SK-N-SH (cell line): Measurements from ENCODE around the gene GPC5. TPM values are rescaled to one million over a fixed set of nuclear protein-coding genes. Genes with fewer than 3 reads are reported as not detected.

Experiments
- CTCF ChIA-PET: fragments of 300-600, 350-600 bp; formaldehyde crosslinking; extraction: SDS; loops from one replicate; lab custom pipeline; 2021; lab: Yijun Ruan, JAX
- POLR2A ChIA-PET: fragments of 350-600 bp; sonication (Branson Sonifier 250); formaldehyde crosslinking; extraction: SDS; loops from one replicate; lab custom pipeline; 2020; ENCODE audit warnings: antibody characterized with exemption, inconsistent platforms; lab: Yijun Ruan, JAX
- DNase-seq: peaks from one replicate; pipeline ENCODE4 v3.0.0; 2012
- H2AFZ ChIP-seq: fragments of 200-600 bp; sonication (generic); 2 replicates; pipeline ENCODE4 v1.8.1; 2016; ENCODE audit warnings: antibody characterized with exemption, mild to moderate bottlenecking, low read depth
- H3F3A ChIP-seq: fragments of 200-600 bp; sonication (generic); replicated peaks from 2 replicates; pipeline ENCODE3; 2016; ENCODE audit warnings: antibody characterized with exemption, mild to moderate bottlenecking; ENCODE audit not compliant: insufficient read depth
- H3K27ac ChIP-seq, 2 experiments: fragments of 200-500 bp in 1 of 2; fragments of 200-600 bp in 1 of 2; sonication (Bioruptor generic) in 1 of 2; sonication (generic), shearing (Covaris generic) in 1 of 2; 2 replicates each; pipeline versions ENCODE4 v1.5.1 to v1.6.1; 2014 to 2016; ENCODE audit warnings: low read depth in 2 of 2, inconsistent platforms in 1 of 2, low read length in 1 of 2, mild to moderate bottlenecking in 1 of 2, mixed read lengths in 1 of 2
- H3K27me3 ChIP-seq: fragments of 200-600 bp; sonication (generic), shearing (Covaris generic); 2 replicates; pipeline ENCODE4 v1.6.1; 2016; ENCODE audit warnings: mixed run types; ENCODE audit not compliant: insufficient read depth
- H3K36me3 ChIP-seq, 2 experiments: fragments of 200-500 bp in 1 of 2; fragments of 200-600 bp in 1 of 2; sonication (Bioruptor generic) in 1 of 2; sonication (generic) in 1 of 2; replicated peaks in 1 of 2; 2 replicates each; pipeline versions ENCODE3 to v1.5.1; 2014 to 2016; ENCODE audit warnings: low read length in 1 of 2, mild to moderate bottlenecking in 1 of 2; ENCODE audit not compliant: insufficient read depth in 2 of 2, control insufficient read depth in 1 of 2
- H3K4me1 ChIP-seq, 2 experiments: fragments of 200-500 bp in 1 of 2; fragments of 200-600 bp in 1 of 2; sonication (Bioruptor generic) in 1 of 2; sonication (generic), shearing (Covaris generic) in 1 of 2; 2 replicates each; pipeline versions ENCODE4 v1.5.1 to v1.6.1; 2014 to 2016; ENCODE audit warnings: low read depth in 1 of 2, low read length in 1 of 2, mixed run types in 1 of 2; ENCODE audit not compliant: insufficient read depth in 2 of 2, control insufficient read depth in 1 of 2
- H3K4me2 ChIP-seq: fragments of 200-600 bp; sonication (generic), shearing (Covaris generic); 2 replicates; pipeline ENCODE4 v1.6.1; 2017; ENCODE audit warnings: mixed run types
- H3K4me3 ChIP-seq, 2 experiments: fragments of 200-500 bp in 1 of 2; fragments of 200-600 bp in 1 of 2; sonication (Bioruptor generic) in 1 of 2; sonication (generic), shearing (Covaris generic) in 1 of 2; 2 replicates each; pipeline versions ENCODE4 v1.5.1 to v1.8.1; 2014 to 2016; ENCODE audit warnings: low read depth in 2 of 2, inconsistent platforms in 1 of 2, low read length in 1 of 2, mild to moderate bottlenecking in 1 of 2, mixed read lengths in 1 of 2, moderate library complexity in 1 of 2
- H3K79me2 ChIP-seq: fragments of 200-600 bp; sonication (generic); 2 replicates; pipeline ENCODE4 v1.8.1; 2017; ENCODE audit warnings: mild to moderate bottlenecking; ENCODE audit not compliant: insufficient read depth
- H3K9ac ChIP-seq: fragments of 200-600 bp; sonication (generic); 2 replicates; pipeline ENCODE4 v1.6.1; 2017; ENCODE audit warnings: mixed run types
- H3K9me2 ChIP-seq: fragments of 200-600 bp; sonication (generic); 2 replicates; pipeline ENCODE4 v1.6.1; 2017; ENCODE audit warnings: mixed run types
- H3K9me3 ChIP-seq: fragments of 200-600 bp; sonication (generic); 2 replicates; pipeline ENCODE4 v1.6.1; 2017; ENCODE audit warnings: mixed run types, mild to moderate bottlenecking, moderate library complexity
- H4K20me1 ChIP-seq: fragments of 200-600 bp; sonication (generic); 2 replicates; pipeline ENCODE4 v1.6.1; 2017; ENCODE audit warnings: mild to moderate bottlenecking, mixed run types; ENCODE audit not compliant: insufficient read depth
- CTCF ChIP-seq: fragments of 200-600 bp; sonication (generic); IDR thresholded peaks from 2 replicates; pipeline ENCODE4 v1.6.1; 2017; ENCODE audit warnings: antibody characterized with exemption, mild to moderate bottlenecking, moderate library complexity
- ELF1 ChIP-seq: IDR thresholded peaks from 2 replicates; pipeline ENCODE4 v1.4.0; 2012
- EZH2phosphoT487 ChIP-seq: fragments of 200-600 bp; sonication (generic); IDR thresholded peaks from 2 replicates; pipeline ENCODE4 v1.6.1; 2017; ENCODE audit warnings: low read depth, mixed run types, mild to moderate bottlenecking, antibody characterized with exemption, moderate library complexity, borderline replicate concordance
- FOXJ3 ChIP-seq: sonication (generic); formaldehyde crosslinking; IDR thresholded peaks from 2 replicates; pipeline ENCODE4 v1.5.1; 2020; ENCODE audit warnings: mild to moderate bottlenecking, missing genetic modification reagents
- FOXM1 ChIP-seq: IDR thresholded peaks from 2 replicates; pipeline ENCODE4 v1.4.0; 2012; ENCODE audit warnings: low read depth, mild to moderate bottlenecking
- GABPA ChIP-seq: IDR thresholded peaks from 2 replicates; pipeline ENCODE4 v1.4.0; 2012; ENCODE audit warnings: low read depth, mild to moderate bottlenecking
- POLR2AphosphoS5 ChIP-seq: IDR thresholded peaks from 2 replicates; pipeline ENCODE4 v1.6.1; 2012; ENCODE audit warnings: low read depth, low read length
- RAD21 ChIP-seq: IDR thresholded peaks from 2 replicates; pipeline ENCODE4 v1.6.1; 2012; ENCODE audit warnings: mild to moderate bottlenecking, low read length
- RXRA ChIP-seq: IDR thresholded peaks from 2 replicates; pipeline ENCODE4 v1.4.0; 2012; ENCODE audit warnings: low read depth, mild to moderate bottlenecking, borderline replicate concordance
- SMC3 ChIP-seq: IDR thresholded peaks from 2 replicates; pipeline ENCODE4 v1.6.1; 2012; ENCODE audit warnings: low read depth, low read length, improper control_type of control experiment
- TEAD4 ChIP-seq: IDR thresholded peaks from 2 replicates; pipeline ENCODE4 v1.4.0; 2012; ENCODE audit warnings: mild to moderate bottlenecking, borderline replicate concordance; ENCODE audit not compliant: insufficient read depth
- USF1 ChIP-seq: IDR thresholded peaks from 2 replicates; pipeline ENCODE4 v1.4.0; 2012; ENCODE audit warnings: low read depth, borderline replicate concordance
- YY1 ChIP-seq: IDR thresholded peaks from 2 replicates; pipeline ENCODE4 v1.4.0; 2012; ENCODE audit warnings: low read depth, mild to moderate bottlenecking
- WGBS: methylation state at CpG from one replicate; pipeline ENCODE4 v1.1.6; 2017; ENCODE audit warnings: low lambda C conversion rate; 5-methylcytosine and 5-hydroxymethylcytosine counted together
- polyA plus RNA-seq, 3 experiments: library from polyadenylated mRNA; depleted of rRNA; stranded (reverse); fragments of >200 nt; gene quantifications; 2 replicates each; pipeline ENCODE4 v1.2.3, GENCODE V29; 2012
- TF ChIP-seq, protein P1 (sequence below): fragments of 150-350 bp; IDR thresholded peaks from 2 replicates; pipeline ENCODE4 v1.6.1; 2016; ENCODE audit warnings: mild to moderate bottlenecking, low read depth, low read length

Gene GPC5
- polyA plus RNA-seq, 1 of the 3 experiments (the other 2 are of a cell fraction) = 0.03 TPM

- Histone ChIP-seq H3K27me3 (no peaks in the 10 kb centered on the region), H3K79me2 (no peaks in the 10 kb centered on the region), H3K9ac (no peak overlapping the region), H3K36me3 (no peaks in the 10 kb centered on the region)
- TF ChIP-seq FOXM1 (no peak), TEAD4 (no peak), CTCF (peak; percentile 44), SMC3 (peak; percentile 56), RAD21 (peak; percentile 63)
- TF ChIP-seq, all 33 proteins: peak for 3
- no peak overlapping the region for H2AFZ ChIP-seq
- peak; percentile 14 for DNase-seq
- 67% methylated on average over 4 of the region's 4 CpGs for WGBS
- no peaks in the 10 kb centered on the region for H3K9me3 ChIP-seq
- POLR2A ChIA-PET = no interaction called here
- CTCF ChIA-PET = interaction anchor here (1.0 to 3.4 kb wide), 9 partner anchors 11 to 260 kb away, joined by 3 to 18 read pairs (median 5); no protein-coding TSS in a partner anchor
- no peaks in the 10 kb centered on the region for H3K9me2 ChIP-seq
- no peak overlapping the region for H3K27ac ChIP-seq
- no peaks in the 10 kb centered on the region for H3K4me1 ChIP-seq
- no peak overlapping the region for H3K4me2 ChIP-seq
- H3F3A ChIP-seq = no peaks in the 10 kb centered on the region
- H4K20me1 ChIP-seq = no peaks in the 10 kb centered on the region
- H3K4me3 ChIP-seq = no peak overlapping the region; a peak in 1 of 4 replicates
These were observed 676.2 kb downstream of the GPC5 start for GRCh38 chr13:92074658-92075057.

DNA sequence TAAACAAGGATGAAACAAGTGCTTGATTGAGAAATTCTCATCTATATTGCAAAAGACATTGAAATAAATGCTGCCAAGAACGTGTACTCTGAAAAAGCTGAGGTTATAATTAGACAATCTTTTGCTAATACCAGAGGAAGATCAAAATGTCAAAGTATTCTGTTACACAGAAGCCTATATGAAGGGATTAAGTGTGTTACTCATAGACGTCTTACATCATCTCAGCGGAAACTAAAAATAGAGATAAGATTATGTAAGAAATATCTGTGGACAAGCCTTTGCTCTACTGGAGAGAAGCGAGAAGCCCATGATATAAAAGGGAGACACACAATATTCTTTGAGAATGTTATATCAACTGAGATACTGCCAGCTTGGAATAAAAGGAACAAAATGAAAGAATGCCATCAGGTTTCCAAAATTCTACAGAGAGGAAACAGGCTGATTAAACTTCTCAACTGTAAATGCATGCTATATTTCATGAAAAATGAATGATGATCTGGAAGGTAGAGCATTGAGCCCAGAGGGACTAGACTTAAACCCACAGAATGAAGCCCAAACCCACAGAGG is 699.0 kb downstream of the GPC5 start:
- Histone ChIP-seq H3K27ac (no peak overlapping the region), H3K4me3 (no peak overlapping the region), H3F3A (no peaks in the 10 kb centered on the region), H3K4me2 (no peak overlapping the region), H3K9ac (no peak overlapping the region), H2AFZ (no peak overlapping the region), H3K79me2 (no peaks in the 10 kb centered on the region), H3K4me1 (no peaks in the 10 kb centered on the region), H3K9me3 (no peaks in the 10 kb centered on the region)
- 43% methylated on average over 4 of the region's 4 CpGs for WGBS
- ChIA-PET POLR2A (no interaction called here), CTCF (interaction anchor here (0.8 to 1.3 kb wide), 2 partner anchors 144 to 151 kb away, joined by 3 read pairs; no protein-coding TSS in a partner anchor)
- TF ChIP-seq RAD21 (no peak), YY1 (no peak), USF1 (no peak), FOXJ3 (CRISPR knock-in tag) (no peak), EZH2phosphoT487 (no peak), CTCF (no peak), POLR2AphosphoS5 (no peak), ELF1 (no peak), SMC3 (no peak), GABPA (no peak), FOXM1 (no peak), RXRA (no peak)
- TF ChIP-seq, protein P1, sequence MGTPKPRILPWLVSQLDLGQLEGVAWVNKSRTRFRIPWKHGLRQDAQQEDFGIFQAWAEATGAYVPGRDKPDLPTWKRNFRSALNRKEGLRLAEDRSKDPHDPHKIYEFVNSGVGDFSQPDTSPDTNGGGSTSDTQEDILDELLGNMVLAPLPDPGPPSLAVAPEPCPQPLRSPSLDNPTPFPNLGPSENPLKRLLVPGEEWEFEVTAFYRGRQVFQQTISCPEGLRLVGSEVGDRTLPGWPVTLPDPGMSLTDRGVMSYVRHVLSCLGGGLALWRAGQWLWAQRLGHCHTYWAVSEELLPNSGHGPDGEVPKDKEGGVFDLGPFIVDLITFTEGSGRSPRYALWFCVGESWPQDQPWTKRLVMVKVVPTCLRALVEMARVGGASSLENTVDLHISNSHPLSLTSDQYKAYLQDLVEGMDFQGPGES = no peak
- TF ChIP-seq, all 33 proteins: peak for 0
- no peak for DNase-seq
- Histone ChIP-seq H4K20me1 (no peaks in the 10 kb centered on the region), H3K9me2 (no peaks in the 10 kb centered on the region), H3K27me3 (no peaks in the 10 kb centered on the region), H3K36me3 (no peaks in the 10 kb centered on the region)
